Activated naive CD8-positive, alpha-beta T cell treated with anti-CD3 and anti-CD28 coated beads, Interleukin-2, amount 50 U/mL, for 16 hours (primary cell): ENCODE data around the gene KLHDC10.
"Not testable (repeated sequence)": the region's sequence is repeated elsewhere in the genome, so short reads cannot be mapped to it uniquely, and the experiment has no call there.

Source experiments
- DNase-seq: peaks from one replicate; pipeline ENCODE4 v3.0.0-alpha.2; 2020; ENCODE audit warnings: low read depth, low spot score

KLHDC10 gene, protein sequence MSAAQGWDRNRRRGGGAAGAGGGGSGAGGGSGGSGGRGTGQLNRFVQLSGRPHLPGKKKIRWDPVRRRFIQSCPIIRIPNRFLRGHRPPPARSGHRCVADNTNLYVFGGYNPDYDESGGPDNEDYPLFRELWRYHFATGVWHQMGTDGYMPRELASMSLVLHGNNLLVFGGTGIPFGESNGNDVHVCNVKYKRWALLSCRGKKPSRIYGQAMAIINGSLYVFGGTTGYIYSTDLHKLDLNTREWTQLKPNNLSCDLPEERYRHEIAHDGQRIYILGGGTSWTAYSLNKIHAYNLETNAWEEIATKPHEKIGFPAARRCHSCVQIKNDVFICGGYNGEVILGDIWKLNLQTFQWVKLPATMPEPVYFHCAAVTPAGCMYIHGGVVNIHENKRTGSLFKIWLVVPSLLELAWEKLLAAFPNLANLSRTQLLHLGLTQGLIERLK

GRCh38 chr7:130069978-130070860, at the start of gene KLHDC10:
Gene KLHDC10 (plus strand): TSS chr7:130070534. CDS start chr7:130070644, 110 bp downstream.
- peak; percentile 83 for DNase-seq

DNA sequence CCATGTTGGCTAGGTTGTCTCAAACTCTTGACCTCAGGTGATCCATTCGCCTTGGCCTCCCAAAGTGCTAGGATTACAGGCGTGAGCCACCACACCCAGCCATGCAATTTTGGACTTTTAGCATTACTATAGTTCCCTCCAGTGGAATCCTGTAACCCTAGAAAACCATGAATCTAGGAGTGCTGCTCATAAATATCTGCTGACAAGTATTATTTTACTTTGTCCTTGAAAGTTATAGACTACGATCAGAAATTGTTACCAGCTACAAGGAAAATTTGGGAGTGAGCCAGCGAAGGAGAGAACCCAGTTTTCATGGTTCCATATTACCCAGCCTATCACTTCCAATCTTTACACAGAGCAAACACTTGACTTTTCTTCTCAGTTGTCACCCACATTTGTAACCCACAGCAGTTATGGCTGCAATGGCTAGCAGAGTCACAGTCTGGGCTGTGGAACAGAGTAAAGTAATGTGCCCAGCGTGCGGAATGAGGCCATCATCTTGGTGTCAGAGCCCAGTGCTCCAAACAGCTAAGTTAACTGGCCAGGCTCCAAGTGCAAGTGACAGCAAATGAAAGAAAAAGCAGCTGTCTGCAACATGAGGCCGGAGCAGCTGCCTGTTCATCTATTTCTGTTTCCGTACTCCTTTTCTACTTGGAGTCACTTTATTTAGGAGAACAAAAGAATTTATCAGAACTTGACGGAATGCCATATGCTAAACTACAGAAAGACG, 49.1 kb upstream of the KLHDC10 start:
- no peak for DNase-seq

GRCh38 chr7:130022115-130022514, 48.2 kb upstream of the KLHDC10 start:
- DNase-seq, result no peak

- no peak for DNase-seq
Measured at GRCh38 chr7:130022623-130023175, 47.6 kb upstream of the KLHDC10 start.

- DNase-seq, result no peak
Measured at GRCh38 chr7:130024390-130024789, 45.9 kb upstream of the KLHDC10 start.

GRCh38 chr7:130032698-130033097, 37.6 kb upstream of the KLHDC10 start:
- no peak for DNase-seq

DNA sequence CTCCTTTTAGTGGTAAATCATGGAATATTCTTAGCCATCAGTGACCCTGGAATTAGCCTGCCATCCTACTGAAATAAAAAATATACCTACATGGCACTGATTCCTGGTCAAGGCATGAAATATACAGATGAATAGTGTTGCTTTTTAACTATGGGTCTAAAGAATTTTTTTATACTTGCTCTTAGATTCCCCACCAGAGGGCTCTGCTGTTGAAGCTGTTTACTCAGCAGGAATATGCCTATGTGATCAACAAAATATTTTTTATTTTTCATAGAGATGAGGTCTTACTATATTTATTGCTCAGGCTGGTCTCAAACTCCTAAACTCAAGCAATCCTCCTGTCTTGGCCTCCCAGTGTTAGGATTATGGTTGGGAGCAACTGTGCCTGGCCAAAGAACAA, 32.6 kb upstream of the KLHDC10 start:
- no peak for DNase-seq

- DNase-seq, result no peak
Measured at GRCh38 chr7:130040576-130040975, 29.8 kb upstream of the KLHDC10 start.

GRCh38 chr7:130047831-130048230, 22.5 kb upstream of the KLHDC10 start:
- DNase-seq, result no peak

GRCh38 chr7:130048906-130049305, 21.4 kb upstream of the KLHDC10 start:
- DNase-seq, result no peak

GRCh38 chr7:130052250-130052649, 18.1 kb upstream of the KLHDC10 start:
- DNase-seq, result not testable (repeated sequence)

GRCh38 chr7:130055198-130055597, 15.1 kb upstream of the KLHDC10 start:
- not testable (repeated sequence) for DNase-seq

- no peak for DNase-seq
Measured at GRCh38 chr7:130062246-130062645, 8.1 kb upstream of the KLHDC10 start.

- peak; percentile 44 for DNase-seq
Measured at GRCh38 chr7:130063036-130063435, 7.3 kb upstream of the KLHDC10 start.

DNA sequence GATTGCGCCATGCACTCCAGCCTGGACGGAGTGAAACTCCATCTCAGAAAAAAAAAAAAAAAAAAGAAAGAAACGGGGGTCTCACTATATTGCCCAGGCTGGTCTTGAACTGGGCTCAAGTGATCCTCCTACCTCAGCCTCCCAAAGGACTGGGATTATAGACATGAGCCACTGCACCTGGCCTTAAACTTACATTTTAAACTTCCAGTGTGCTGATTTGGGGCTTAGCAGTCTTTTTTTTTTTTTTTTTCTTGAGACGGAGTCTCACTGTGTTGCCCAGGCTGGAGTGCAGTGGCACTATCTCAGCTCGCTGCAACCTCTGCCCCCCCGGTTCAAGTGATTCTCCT, 5.8 kb upstream of the KLHDC10 start:
- not testable (repeated sequence) for DNase-seq

GRCh38 chr7:130065500-130066152, 4.7 kb upstream of the KLHDC10 start:
- no peak for DNase-seq

DNA sequence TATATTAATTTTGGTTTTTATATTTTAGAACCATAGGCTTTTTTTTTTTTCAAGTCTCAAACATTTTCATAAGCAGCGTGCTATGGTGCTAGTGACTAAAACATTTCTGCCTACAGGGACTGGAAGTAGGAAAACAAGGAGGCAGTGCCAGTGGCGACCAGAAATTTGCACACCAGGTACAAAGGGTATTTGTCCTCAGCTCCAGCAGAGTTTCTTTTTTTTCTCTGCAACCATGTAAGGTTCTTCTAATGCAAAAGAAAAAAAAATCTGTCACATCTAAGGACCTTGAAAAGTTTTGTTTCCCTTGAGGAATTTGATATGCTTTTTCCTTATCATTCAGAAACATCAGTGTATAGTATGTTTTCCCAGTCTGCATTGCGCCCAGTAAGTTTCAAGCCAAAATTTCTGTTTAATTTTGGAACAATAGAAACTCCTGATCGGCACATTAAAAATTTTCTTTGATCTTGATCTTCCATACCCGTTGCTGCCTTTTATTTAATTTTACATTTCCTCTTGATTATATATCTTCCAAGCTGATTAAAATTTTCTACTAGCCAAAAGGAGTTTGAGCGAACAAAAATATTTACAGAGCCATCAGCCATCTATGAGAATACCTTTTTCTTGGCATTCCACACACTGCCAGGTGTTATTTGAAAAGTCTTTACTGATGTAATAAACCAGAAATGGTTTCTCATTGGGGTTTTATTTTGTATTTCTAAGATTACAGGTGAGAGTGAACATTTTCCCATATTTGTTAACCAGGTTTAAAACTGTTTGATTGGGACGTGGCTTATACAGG, 956 bp upstream of the KLHDC10 start:
- DNase-seq, result no peak

- no peak for DNase-seq
Measured at GRCh38 chr7:130070861-130071622, 708 bp downstream of the KLHDC10 start.
